Measurements from ENCODE around the gene SYNGAP1. TPM values are rescaled to one million over a fixed set of nuclear protein-coding genes. Genes with fewer than 3 reads are reported as not detected.

The SYNGAP1 gene
- total and polyA plus RNA-seq, 9 of the 15 experiments (the other 6 are each of a cell fraction or from before 2014, with no cell fraction given) = 0.01 to 22.8 (median 3.2) TPM

DNA sequence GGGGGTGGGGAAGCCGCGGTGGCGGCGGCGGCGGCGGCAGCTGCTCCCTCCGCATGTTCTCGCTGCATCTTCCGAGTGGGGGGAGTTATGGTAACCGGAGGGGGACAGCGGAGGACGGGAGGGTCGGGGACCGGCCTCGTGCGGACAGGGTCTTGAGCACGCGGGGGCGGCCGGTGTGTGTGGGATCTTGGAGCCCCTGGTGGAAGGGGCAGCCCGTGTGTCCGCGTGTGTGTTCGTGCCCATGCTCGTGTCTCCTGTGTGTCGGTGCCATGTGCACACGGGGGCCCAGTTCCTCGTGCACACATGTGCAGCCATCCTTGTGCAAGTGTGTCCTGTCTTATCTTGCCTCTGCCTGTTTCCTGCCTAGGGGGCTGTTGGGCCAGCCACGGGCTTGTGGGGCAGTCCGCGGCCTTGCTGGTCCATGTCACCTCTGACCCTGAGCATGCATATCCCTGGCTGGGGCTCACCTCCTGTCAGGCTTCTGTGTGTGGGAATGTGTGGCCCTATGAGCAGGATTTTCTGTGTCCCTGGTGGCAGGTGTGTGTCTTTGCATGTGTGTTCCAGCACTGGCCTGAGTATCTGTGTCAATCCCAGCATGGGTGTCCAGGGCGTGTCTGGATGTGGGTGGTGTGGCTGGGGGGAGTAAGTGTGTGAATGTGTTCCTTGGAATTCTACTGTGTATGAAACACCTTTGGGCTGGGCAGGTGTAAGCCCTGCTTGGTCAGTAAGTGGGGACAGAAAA, 8.5 kb downstream of the SYNGAP1 start (continued):
- TF ChIP-seq, protein P1, sequence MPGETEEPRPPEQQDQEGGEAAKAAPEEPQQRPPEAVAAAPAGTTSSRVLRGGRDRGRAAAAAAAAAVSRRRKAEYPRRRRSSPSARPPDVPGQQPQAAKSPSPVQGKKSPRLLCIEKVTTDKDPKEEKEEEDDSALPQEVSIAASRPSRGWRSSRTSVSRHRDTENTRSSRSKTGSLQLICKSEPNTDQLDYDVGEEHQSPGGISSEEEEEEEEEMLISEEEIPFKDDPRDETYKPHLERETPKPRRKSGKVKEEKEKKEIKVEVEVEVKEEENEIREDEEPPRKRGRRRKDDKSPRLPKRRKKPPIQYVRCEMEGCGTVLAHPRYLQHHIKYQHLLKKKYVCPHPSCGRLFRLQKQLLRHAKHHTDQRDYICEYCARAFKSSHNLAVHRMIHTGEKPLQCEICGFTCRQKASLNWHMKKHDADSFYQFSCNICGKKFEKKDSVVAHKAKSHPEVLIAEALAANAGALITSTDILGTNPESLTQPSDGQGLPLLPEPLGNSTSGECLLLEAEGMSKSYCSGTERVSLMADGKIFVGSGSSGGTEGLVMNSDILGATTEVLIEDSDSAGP (CRISPR knock-in tag; IDR thresholded peaks at IDR 0.05) = peak; percentile 79
- TF ChIP-seq RB1 (IDR thresholded peaks at IDR 0.05; ENCODE audit: low read depth) (0 out of 2 replicates have a peak, but pooled peaks have one; percentile 24), BMI1 (IDR thresholded peaks at IDR 0.05; ENCODE audit: low read length) (no peak), BRCA1 (IDR thresholded peaks at IDR 0.05) (no peak), BRCA1 (CRISPR knock-in tag; IDR thresholded peaks at IDR 0.05) (no peak), CBFA2T3 (IDR thresholded peaks at IDR 0.05) (peak; percentile 76), SMARCB1 (IDR thresholded peaks at IDR 0.05; ENCODE audit: insufficient read length, low read depth) (no peak), MTA1 (IDR thresholded peaks at IDR 0.05; ENCODE audit: borderline replicate concordance) (0 out of 2 replicates have a peak, but pooled peaks have one; percentile 25), TEAD4 (IDR thresholded peaks at IDR 0.05; ENCODE audit: low read length) (peak; percentile 26; the same call in 1 of the 2 replicates), TEAD4 (CRISPR knock-in tag; IDR thresholded peaks at IDR 0.05; ENCODE audit: borderline replicate concordance) (peak; percentile 99), TCF7 (IDR thresholded peaks at IDR 0.05; ENCODE audit: borderline replicate concordance) (peak; percentile 17; the same call in 1 of the 2 replicates), HMG20B (CRISPR knock-in tag; IDR thresholded peaks at IDR 0.05) (no peak)
- TF ChIP-seq, protein P2, sequence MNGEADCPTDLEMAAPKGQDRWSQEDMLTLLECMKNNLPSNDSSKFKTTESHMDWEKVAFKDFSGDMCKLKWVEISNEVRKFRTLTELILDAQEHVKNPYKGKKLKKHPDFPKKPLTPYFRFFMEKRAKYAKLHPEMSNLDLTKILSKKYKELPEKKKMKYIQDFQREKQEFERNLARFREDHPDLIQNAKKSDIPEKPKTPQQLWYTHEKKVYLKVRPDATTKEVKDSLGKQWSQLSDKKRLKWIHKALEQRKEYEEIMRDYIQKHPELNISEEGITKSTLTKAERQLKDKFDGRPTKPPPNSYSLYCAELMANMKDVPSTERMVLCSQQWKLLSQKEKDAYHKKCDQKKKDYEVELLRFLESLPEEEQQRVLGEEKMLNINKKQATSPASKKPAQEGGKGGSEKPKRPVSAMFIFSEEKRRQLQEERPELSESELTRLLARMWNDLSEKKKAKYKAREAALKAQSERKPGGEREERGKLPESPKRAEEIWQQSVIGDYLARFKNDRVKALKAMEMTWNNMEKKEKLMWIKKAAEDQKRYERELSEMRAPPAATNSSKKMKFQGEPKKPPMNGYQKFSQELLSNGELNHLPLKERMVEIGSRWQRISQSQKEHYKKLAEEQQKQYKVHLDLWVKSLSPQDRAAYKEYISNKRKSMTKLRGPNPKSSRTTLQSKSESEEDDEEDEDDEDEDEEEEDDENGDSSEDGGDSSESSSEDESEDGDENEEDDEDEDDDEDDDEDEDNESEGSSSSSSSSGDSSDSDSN (IDR thresholded peaks at IDR 0.05; ENCODE audit: borderline replicate concordance in 1 of 2, low read depth in 2 of 2, low read length in 2 of 2) = 0 out of 4 replicates have a peak, but pooled peaks of 1 of the 2 experiments have one; percentile 28
- TF ChIP-seq, protein P3, sequence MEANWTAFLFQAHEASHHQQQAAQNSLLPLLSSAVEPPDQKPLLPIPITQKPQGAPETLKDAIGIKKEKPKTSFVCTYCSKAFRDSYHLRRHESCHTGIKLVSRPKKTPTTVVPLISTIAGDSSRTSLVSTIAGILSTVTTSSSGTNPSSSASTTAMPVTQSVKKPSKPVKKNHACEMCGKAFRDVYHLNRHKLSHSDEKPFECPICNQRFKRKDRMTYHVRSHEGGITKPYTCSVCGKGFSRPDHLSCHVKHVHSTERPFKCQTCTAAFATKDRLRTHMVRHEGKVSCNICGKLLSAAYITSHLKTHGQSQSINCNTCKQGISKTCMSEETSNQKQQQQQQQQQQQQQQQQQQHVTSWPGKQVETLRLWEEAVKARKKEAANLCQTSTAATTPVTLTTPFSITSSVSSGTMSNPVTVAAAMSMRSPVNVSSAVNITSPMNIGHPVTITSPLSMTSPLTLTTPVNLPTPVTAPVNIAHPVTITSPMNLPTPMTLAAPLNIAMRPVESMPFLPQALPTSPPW (CRISPR knock-in tag; IDR thresholded peaks at IDR 0.05) = peak; percentile 84
- TF ChIP-seq, protein P4, sequence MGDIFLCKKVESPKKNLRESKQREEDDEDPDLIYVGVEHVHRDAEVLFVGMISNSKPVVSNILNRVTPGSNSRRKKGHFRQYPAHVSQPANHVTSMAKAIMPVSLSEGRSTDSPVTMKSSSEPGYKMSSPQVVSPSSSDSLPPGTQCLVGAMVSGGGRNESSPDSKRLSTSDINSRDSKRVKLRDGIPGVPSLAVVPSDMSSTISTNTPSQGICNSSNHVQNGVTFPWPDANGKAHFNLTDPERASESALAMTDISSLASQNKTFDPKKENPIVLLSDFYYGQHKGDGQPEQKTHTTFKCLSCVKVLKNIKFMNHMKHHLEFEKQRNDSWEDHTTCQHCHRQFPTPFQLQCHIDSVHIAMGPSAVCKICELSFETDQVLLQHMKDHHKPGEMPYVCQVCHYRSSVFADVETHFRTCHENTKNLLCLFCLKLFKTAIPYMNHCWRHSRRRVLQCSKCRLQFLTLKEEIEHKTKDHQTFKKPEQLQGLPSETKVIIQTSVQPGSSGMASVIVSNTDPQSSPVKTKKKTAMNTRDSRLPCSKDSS (IDR thresholded peaks at IDR 0.05; ENCODE audit: low read depth, partially characterized antibody) = no peak
- TF ChIP-seq, protein P5, sequence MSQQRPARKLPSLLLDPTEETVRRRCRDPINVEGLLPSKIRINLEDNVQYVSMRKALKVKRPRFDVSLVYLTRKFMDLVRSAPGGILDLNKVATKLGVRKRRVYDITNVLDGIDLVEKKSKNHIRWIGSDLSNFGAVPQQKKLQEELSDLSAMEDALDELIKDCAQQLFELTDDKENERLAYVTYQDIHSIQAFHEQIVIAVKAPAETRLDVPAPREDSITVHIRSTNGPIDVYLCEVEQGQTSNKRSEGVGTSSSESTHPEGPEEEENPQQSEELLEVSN (IDR thresholded peaks at IDR 0.05; ENCODE audit: borderline replicate concordance in 1 of 2, extremely low read depth in 1 of 2, insufficient read depth in 1 of 2, insufficient read length in 1 of 2, low read depth in 1 of 2, low read length in 1 of 2, poor library complexity in 1 of 2, severe bottlenecking in 1 of 2) = peak; percentile 91
